Measurements from ENCODE around the gene RASSF6. TPM values are rescaled to one million over a fixed set of nuclear protein-coding genes. Genes with fewer than 3 reads are reported as not detected.
"Not testable (repeated sequence)": the region's sequence is repeated elsewhere in the genome, so short reads cannot be mapped to it uniquely, and the experiment has no call there.

Gene RASSF6
- total and polyA plus RNA-seq, 2 donors (not counting 1 experiment from before 2014, with no cell fraction given): under 0.01 to 0.01 TPM

- Histone ChIP-seq H3K27ac (ENCODE audit: insufficient read depth, low read length) (no peak overlapping the region), H3K4me2 (ENCODE audit: extremely low read depth, insufficient read depth, low read length) (no peak overlapping the region), H3K9ac (ENCODE audit: insufficient read depth, low read length) (no peak overlapping the region), H4K20me1 (ENCODE audit: control insufficient read depth, extremely low read depth, insufficient read depth, low read length) (no peaks in the 10 kb centered on the region), H3K4me1 (ENCODE audit: control insufficient read depth, extremely low read depth, insufficient read depth, low read length) (peaks cover 10% of the 10 kb centered on the region), H2AFZ (ENCODE audit: low read length) (no peak overlapping the region), H3K9me3 (ENCODE audit: control insufficient read depth, insufficient read depth, low read depth, low read length) (no peaks in the 10 kb centered on the region), H3K79me2 (ENCODE audit: control insufficient read depth, insufficient read depth, low read length) (no peaks in the 10 kb centered on the region), H3K4me3 (replicated peaks in 1 of 4; ENCODE audit: control extremely low read depth in 1 of 4, insufficient read depth in 1 of 4, low read depth in 3 of 4, low read length in 4 of 4) (no peak overlapping the region), H3K36me3 (ENCODE audit: control insufficient read depth, insufficient read depth, low read length) (no peaks in the 10 kb centered on the region), H3K27me3 (ENCODE audit: control insufficient read depth, insufficient read depth, low read length) (no peaks in the 10 kb centered on the region)
- no peak for DNase-seq (ENCODE audit: low read depth in 2 of 2)
- no peak for TF ChIP-seq CTCF (conservative IDR thresholded peaks at IDR 0.05 in 1 of 2, IDR thresholded peaks at IDR 0.05 in 1 of 2; ENCODE audit: low read depth in 1 of 2, low read length in 2 of 2)
- no peak for TF ChIP-seq EZH2 (IDR thresholded peaks at IDR 0.05; ENCODE audit: low read length, missing control alignments)
Measured at GRCh38 chr4:73597594-73597993, 22.6 kb downstream of the RASSF6 start.

DNA sequence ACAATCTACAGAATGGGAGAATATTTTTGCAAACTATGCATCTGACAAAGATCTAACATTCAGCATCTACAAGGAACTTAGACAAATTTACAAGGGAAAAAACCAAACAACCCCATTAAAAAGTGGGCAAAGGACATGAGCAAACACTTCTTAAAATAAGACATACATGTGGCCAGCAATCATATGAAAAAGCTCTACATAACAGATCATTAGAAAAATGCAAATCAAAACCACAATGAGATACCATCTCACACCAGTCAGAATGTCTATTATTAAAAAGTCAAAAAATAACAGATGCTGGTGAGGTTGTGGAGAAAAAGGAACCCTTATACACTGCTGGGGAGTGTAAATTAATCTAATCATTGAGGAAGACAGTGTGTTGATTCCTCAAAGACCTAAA is 23.1 kb downstream of the RASSF6 start:
- H3K9me3 ChIP-seq (ENCODE audit: control insufficient read depth, insufficient read depth, low read depth, low read length); H3K4me2 ChIP-seq (ENCODE audit: extremely low read depth, insufficient read depth, low read length); H3K79me2 ChIP-seq (ENCODE audit: control insufficient read depth, insufficient read depth, low read length); H3K36me3 ChIP-seq (ENCODE audit: control insufficient read depth, insufficient read depth, low read length); H3K4me1 ChIP-seq (ENCODE audit: control insufficient read depth, extremely low read depth, insufficient read depth, low read length); DNase-seq (ENCODE audit: low read depth in 2 of 2); H3K4me3 ChIP-seq (replicated peaks in 1 of 4; ENCODE audit: control extremely low read depth in 1 of 4, insufficient read depth in 1 of 4, low read depth in 3 of 4, low read length in 4 of 4); H4K20me1 ChIP-seq (ENCODE audit: control insufficient read depth, extremely low read depth, insufficient read depth, low read length); H3K27me3 ChIP-seq (ENCODE audit: control insufficient read depth, insufficient read depth, low read length); H2AFZ ChIP-seq (ENCODE audit: low read length); H3K27ac ChIP-seq (ENCODE audit: insufficient read depth, low read length); H3K9ac ChIP-seq (ENCODE audit: insufficient read depth, low read length): not testable (repeated sequence)

- Histone ChIP-seq H2AFZ (ENCODE audit: low read length) (no peak overlapping the region), H3K79me2 (ENCODE audit: control insufficient read depth, insufficient read depth, low read length) (no peaks in the 10 kb centered on the region), H3K9me3 (ENCODE audit: control insufficient read depth, insufficient read depth, low read depth, low read length) (no peaks in the 10 kb centered on the region), H4K20me1 (ENCODE audit: control insufficient read depth, extremely low read depth, insufficient read depth, low read length) (no peaks in the 10 kb centered on the region), H3K36me3 (ENCODE audit: control insufficient read depth, insufficient read depth, low read length) (no peaks in the 10 kb centered on the region), H3K9ac (ENCODE audit: insufficient read depth, low read length) (no peak overlapping the region), H3K4me1 (ENCODE audit: control insufficient read depth, extremely low read depth, insufficient read depth, low read length) (peaks cover 10% of the 10 kb centered on the region), H3K27ac (ENCODE audit: insufficient read depth, low read length) (no peak overlapping the region), H3K4me2 (ENCODE audit: extremely low read depth, insufficient read depth, low read length) (no peak overlapping the region), H3K4me3 (replicated peaks in 1 of 4; ENCODE audit: control extremely low read depth in 1 of 4, insufficient read depth in 1 of 4, low read depth in 3 of 4, low read length in 4 of 4) (no peak overlapping the region), H3K27me3 (ENCODE audit: control insufficient read depth, insufficient read depth, low read length) (no peaks in the 10 kb centered on the region)
- DNase-seq (ENCODE audit: low read depth in 2 of 2): no peak
- TF ChIP-seq CTCF (conservative IDR thresholded peaks at IDR 0.05 in 1 of 2, IDR thresholded peaks at IDR 0.05 in 1 of 2; ENCODE audit: low read depth in 1 of 2, low read length in 2 of 2) (no peak), EZH2 (IDR thresholded peaks at IDR 0.05; ENCODE audit: low read length, missing control alignments) (no peak)
Measured at GRCh38 chr4:73596001-73596400, 24.2 kb downstream of the RASSF6 start.
